Measurements from ENCODE around the gene HCAR2.

GRCh38 chr12:122665349-122665748 is 37.8 kb downstream of the HCAR2 start:
- no peak for TF ChIP-seq TAF1 (IDR thresholded peaks at IDR 0.05; ENCODE audit: borderline replicate concordance, low read depth, low read length)
- no peak for TF ChIP-seq POLR2AphosphoS5 (IDR thresholded peaks at IDR 0.05; ENCODE audit: low read depth, low read length)
- no peak for TF ChIP-seq POLR2A (IDR thresholded peaks at IDR 0.05; ENCODE audit: low read depth, low read length)

Data from GM12892 (cell line).